Midbrain (tissue), 1 donor: ENCODE data around the gene UTS2B.

Source experiments
- DNase-seq: peaks from one replicate; lab custom pipeline; 2025; lab: John Stamatoyannopoulos, UW

Gene UTS2B

GRCh38 chr3:191352014-191352413 lies 21.7 kb upstream of the UTS2B start:
- no peak for DNase-seq

- DNase-seq, result no peak
Measured at GRCh38 chr3:191350396-191351090, 20.2 kb upstream of the UTS2B start.

GRCh38 chr3:191348098-191348497 lies 17.8 kb upstream of the UTS2B start:
- DNase-seq, result no peak

- DNase-seq, result no peak
Measured at GRCh38 chr3:191347228-191347627, 16.9 kb upstream of the UTS2B start.

GRCh38 chr3:191345334-191345733 lies 15.0 kb upstream of the UTS2B start:
- no peak for DNase-seq

GRCh38 chr3:191343913-191344312 lies 13.6 kb upstream of the UTS2B start:
- DNase-seq, result no peak

GRCh38 chr3:191343115-191343514 lies 12.8 kb upstream of the UTS2B start:
- no peak for DNase-seq

- peak; percentile 17 for DNase-seq
Measured at GRCh38 chr3:191342411-191342810, 12.1 kb upstream of the UTS2B start.

- DNase-seq, result no peak
Measured at GRCh38 chr3:191342006-191342405, 11.7 kb upstream of the UTS2B start.

GRCh38 chr3:191340966-191341365 lies 10.6 kb upstream of the UTS2B start:
- no peak for DNase-seq

GRCh38 chr3:191340351-191340750 lies 10.0 kb upstream of the UTS2B start:
- no peak for DNase-seq

GRCh38 chr3:191339316-191339917 lies 9.1 kb upstream of the UTS2B start:
- no peak for DNase-seq

- DNase-seq, result no peak
Measured at GRCh38 chr3:191338177-191338488, 7.8 kb upstream of the UTS2B start.

GRCh38 chr3:191336833-191337232 lies 6.5 kb upstream of the UTS2B start:
- DNase-seq, result no peak

GRCh38 chr3:191334346-191334893 lies 4.1 kb upstream of the UTS2B start:
- no peak for DNase-seq

GRCh38 chr3:191333298-191333880 lies 3.1 kb upstream of the UTS2B start:
- DNase-seq, result no peak

GRCh38 chr3:191331388-191331787 lies 1.1 kb upstream of the UTS2B start:
- DNase-seq, result no peak

GRCh38 chr3:191330530-191331048 lies 263 bp upstream of the UTS2B start:
- no peak for DNase-seq

- peak; percentile 84 for DNase-seq
Measured at GRCh38 chr3:191328962-191329653, 1.2 kb downstream of the UTS2B start, which contains the start of gene CCDC50. CCDC50 (plus strand) TSS chr3:191329394; CDS start chr3:191329675, 281 bp downstream.

GRCh38 chr3:191328383-191328961 lies 1.9 kb downstream of the UTS2B start:
- DNase-seq, result no peak

GRCh38 chr3:191327526-191327925 lies 2.8 kb downstream of the UTS2B start:
- DNase-seq, result no peak

GRCh38 chr3:191324936-191325335 lies 5.4 kb downstream of the UTS2B start:
- no peak for DNase-seq
